ENCODE measurements around the gene PDCD2.
"Not testable (repeated sequence)": the region's sequence is repeated elsewhere in the genome, so short reads cannot be mapped to it uniquely, and the experiment has no call there.

Gene PDCD2

DNA sequence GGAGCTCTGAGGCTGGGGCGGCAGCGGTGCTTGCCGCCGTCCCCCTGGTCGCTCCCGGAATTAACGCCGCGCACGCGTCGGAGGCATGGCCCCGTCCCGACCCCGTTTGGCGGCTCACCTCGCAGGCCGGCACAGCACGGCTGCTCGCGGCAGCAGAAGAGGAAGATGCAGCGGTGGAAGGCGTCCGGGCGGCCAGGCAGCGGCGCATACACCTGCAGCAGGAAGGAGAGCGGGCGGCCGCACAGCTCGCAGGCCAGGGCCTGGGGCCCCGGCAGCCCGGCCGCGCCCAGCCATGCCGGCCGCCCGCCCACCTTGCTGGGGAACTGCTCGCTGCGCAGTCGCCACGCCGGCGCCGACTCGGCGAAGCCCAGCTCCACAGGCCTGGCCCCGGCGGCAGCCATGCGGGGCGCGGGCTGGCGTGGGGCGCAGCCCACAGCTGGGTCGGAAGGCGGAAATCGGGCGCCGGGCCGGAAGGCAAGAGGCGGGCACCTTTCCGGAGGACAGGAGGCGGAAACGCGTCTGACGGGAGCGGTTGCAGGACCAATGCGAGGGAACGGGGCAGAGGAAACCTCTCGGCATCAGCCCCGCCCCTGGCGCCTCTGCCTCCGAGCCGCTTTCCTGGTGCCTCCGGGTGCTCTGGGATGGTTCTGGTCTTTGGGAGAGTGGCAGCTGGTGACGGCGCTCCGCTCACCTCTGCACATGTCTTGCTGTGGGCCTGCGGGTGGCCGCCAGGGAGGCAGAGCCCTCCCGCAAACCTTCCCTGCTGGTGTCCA, at the start of gene PDCD2:
PDCD2 (minus strand) TSS at position 457 of the 773 bp plus-strand sequence; CDS start at position 401, 56 bp downstream.
- DNase-seq (ENCODE audit: low spot score), result peak; percentile 80

DNA sequence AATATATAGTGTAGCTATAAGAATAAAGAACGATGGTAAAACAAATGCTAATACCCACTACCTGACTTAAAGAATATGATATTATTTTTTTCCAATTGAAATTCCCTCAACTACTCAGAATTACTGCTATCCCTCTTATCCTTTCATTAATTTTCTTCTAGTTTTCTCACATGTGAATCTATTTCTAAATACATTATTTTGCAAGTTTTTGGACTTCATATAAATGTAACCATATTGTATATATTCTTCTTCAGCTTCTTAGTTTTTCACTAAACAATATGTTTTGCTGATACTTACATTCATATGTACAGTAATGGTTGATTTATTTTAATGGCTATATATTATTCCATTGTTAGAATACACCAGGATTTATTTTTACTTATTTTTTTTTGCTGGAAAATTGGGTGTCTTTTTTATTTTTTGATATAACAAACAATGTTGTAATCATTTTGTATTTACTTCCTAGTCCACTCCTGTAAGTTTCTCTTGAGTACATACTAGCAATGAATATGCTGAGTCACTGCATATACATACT, 31.6 kb upstream of the PDCD2 start:
- DNase-seq (ENCODE audit: low spot score), result not testable (repeated sequence)

GRCh38 chr6:170612256-170612804, 27.9 kb upstream of the PDCD2 start:
- DNase-seq (ENCODE audit: low spot score), result not testable (repeated sequence)

- not testable (repeated sequence) for DNase-seq (ENCODE audit: low spot score)
These were observed 24.8 kb upstream of the PDCD2 start for GRCh38 chr6:170609225-170609624.

- no peak for DNase-seq (ENCODE audit: low spot score)
These were observed 21.3 kb upstream of the PDCD2 start for GRCh38 chr6:170605574-170606259.

DNA sequence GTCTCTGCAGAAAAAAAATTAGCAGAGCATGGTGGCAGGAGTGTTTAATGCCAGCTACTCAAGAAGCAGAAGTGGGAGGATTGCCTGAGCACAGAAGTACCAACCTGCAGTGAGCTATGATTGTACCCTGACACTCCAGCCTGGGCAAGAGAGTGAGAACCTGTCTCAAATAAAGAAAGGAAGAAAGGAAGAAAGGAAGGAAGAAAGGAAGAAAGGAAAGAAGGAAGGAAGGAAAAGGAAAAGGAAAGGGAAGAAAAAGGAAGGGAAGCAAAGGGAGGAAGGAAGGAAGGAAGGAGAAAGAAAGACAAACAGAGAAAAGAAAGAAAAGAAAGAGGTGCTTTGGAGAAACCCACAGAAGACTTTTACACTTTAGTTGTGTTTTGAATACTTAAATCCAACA, 12.8 kb upstream of the PDCD2 start:
- no peak for DNase-seq (ENCODE audit: low spot score)

- DNase-seq (ENCODE audit: low spot score), result no peak
These were observed 12.0 kb upstream of the PDCD2 start for GRCh38 chr6:170596426-170596825.

DNA sequence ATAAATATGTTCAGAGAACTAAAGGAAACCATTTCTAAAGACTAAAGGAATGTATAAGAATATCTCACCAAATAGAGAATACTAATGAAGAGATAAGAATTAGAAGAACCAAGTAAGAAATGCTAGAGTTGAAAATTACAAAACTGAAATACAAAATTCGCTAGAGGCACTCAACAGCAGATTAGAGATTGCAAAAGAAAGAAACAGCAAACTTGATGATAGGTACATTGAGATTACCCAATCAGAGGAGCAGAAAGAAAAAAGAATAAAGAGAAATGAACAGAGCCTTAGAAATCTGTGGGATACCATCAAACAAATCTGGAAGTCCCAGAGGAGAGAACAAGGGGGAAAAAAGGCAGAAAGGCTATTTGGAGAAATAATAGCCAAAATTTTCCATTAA, 6.3 kb upstream of the PDCD2 start:
- no peak for DNase-seq (ENCODE audit: low spot score)

DNA sequence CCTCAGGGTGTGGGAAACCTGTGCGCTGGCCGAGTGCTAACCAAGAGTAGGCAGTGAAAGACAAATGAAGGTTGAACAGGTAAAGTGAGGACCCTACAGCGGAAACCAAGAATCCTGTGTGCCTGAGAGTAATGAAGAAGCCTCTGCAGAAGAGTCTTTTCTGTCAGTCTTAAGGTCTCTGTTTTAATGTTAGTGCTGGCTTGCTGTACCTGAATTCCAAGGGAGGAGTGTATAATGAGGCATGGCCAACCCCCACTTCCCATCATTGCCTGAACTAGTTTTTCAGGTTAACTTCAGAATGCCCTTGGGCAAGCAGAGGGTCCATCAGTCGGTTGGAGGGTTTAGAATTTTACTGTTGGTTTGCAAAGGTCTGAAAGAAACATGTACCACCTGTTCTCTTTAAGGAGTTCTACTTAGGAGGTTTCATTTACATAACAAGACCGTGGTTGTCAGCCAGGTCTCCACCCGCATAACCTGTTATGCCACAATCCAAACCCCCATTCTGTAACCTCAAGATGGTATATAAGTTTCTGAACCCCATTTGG, 589 bp upstream of the PDCD2 start:
- no peak for DNase-seq (ENCODE audit: low spot score)

DNA sequence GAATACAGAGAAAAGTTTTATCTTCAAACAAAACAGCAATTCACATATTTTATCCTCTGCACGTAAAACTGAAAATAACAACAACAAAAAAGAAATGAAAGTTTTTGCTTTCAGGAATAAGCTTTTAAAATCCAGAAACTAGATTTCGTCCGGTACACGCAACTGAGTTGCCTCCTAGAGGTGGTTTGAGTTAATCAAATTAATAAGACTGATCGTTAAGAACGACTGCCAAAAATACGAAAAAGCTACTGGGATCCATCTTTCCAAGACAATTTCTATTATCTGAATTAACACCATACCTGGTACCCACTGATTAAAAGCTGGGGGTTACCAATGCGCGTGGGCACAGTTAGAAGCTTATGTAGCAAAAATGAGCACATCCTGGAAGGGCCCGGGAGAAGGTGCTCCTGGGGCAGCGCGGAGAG, 669 bp downstream of the PDCD2 start:
- no peak for DNase-seq (ENCODE audit: low spot score)

- DNase-seq (ENCODE audit: low spot score), result no peak
These were observed 5.5 kb downstream of the PDCD2 start for GRCh38 chr6:170578909-170579308.

- no peak for DNase-seq (ENCODE audit: low spot score)
These were observed 9.2 kb downstream of the PDCD2 start for GRCh38 chr6:170575250-170575649.

DNA sequence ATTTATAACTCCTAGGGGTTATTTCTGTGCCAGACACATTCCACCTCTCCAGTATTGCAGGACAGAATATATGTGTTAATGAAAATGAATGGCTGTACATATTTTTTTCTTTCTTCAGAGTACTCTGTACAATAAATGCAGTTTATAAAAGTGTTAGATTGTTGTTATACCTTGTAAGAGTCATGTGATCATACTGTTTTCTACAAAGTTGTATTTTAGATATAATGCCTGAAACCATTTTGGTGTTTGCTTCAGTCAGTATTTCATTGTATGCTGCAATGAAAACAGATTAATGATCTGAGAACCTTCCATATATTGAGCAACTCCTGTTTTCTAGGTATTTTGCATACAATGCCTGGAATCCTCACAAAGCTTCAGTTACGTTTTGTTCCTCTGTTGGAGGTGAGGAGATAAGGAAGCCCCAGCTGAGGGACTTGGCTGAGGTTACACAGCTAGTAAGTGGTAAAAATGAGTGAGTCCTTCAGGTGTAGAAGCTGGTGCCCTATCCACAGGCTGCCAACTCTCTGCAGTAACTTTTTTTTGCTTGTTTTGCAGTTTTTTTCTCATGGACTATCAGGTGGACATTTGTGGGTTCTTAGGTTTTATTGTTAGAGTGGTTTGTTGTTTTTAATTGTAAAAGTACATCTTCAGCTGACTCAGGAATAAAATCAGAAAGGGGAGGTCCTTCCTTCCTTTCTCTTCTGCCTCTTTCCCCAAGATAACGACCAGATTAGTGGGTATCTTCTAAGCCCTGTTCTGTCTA, 11.6 kb downstream of the PDCD2 start:
- DNase-seq (ENCODE audit: low spot score), result no peak

DNA sequence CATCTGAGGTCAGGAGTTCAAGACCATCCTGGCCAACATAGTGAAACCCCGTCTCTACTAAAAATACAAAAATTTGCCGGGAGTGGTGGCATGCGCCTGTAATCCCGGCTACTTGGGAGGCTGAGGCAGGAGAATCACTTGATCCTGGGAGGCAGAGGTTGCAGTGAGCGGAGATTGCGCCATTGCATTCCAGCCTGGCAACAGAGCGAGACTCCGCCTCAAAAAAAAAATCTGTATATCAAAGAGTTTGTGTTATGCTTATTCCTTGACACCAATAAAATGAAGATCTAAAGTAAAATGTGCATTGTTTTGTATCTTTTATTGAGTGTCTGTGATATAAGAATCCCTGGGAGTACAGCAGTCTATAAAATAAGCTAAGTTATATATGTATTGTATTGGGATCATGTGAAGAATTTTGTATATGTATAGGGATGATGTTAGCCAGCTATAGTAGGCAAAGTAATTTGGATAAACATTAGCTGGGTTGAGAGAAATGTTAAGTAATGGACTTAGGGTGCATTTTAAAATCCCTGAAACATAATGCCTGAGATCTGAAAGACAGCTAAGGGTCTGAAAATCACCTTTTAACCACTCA, 19.4 kb downstream of the PDCD2 start:
- no peak for DNase-seq (ENCODE audit: low spot score)

- no peak for DNase-seq (ENCODE audit: low spot score)
These were observed 22.9 kb downstream of the PDCD2 start for GRCh38 chr6:170561555-170561954.

- no peak for DNase-seq (ENCODE audit: low spot score)
These were observed 29.1 kb downstream of the PDCD2 start for GRCh38 chr6:170555305-170555704.

DNA sequence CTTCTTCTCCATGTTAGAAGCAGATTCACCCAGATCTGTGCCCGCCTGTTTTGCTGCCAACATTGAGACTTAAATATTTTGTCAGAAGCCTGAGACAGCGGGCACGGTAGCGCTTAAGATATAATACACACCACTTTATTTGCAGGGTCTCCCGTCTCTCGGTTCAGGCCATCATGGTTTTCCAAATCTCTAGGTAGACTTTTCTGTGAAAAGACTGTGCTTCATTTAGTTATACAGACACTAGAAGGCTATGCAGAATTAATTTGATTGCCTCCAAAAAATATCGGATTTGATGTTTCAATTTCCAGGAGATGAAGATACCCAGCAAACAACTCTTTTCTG, 29.7 kb downstream of the PDCD2 start:
- DNase-seq (ENCODE audit: low spot score), result no peak

DNA sequence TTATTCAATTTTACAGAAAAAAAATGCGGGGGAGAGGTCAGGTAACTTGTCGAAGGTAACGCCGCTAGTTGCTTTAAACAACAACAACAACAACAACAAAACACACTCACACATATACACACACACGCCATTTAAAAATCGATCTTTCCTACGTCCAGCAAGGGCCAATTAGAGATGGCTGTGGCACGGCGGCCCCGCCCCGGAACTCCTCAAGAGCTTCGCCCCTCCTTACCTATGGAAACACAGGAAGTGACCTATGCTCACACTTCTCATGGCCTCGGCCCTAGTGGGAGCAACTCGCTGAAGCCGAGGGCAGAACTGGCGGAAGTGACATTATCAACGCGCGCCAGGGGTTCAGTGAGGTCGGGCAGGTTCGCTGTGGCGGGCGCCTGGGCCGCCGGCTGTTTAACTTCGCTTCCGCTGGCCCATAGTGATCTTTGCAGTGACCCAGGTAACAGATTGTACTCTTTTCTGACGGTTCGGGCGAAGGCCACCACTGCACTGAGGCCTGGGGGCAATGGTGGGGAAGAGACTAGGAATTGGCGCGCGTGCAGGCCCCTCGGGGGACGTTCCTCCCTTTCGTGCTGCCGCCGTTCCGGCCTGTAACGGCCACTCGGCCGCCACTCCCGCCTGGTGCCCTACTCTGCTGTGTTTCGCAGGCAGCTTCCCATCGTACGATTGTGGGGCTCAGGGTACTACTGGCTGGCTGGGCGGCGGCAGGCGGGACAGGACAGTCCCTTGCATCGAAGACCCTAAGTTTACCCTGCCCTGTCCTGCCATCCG, 30.2 kb downstream of the PDCD2 start, which contains the start of gene TBP:
TBP (plus strand) TSS at position 357 of the 783 bp plus-strand sequence. CDS start 2,661 bp downstream, outside the sequence.
- DNase-seq (ENCODE audit: low spot score), result peak; percentile 98

DNA sequence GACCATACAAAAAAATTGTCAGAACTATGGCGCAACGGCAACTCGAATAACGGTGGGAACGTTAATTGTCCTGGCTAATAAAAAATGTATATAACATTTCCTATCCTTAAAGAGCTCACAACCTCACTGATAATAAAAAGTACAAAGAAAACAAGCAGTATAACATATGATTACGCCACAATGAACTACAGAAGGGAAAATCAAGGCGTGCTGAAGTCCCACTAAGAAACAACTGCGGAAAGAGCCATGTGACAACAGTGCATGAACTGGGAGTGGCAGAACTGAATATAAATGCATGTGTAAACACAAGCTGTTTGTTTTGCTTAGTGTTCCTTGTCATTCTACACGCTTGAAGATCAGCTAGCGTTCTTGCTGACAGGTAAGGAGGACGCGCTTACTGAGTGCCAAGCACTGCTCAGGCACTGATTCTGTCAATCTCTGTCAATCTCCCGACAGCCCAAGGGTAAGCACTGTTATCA, 30.9 kb downstream of the PDCD2 start:
- DNase-seq (ENCODE audit: low spot score), result no peak

GRCh38 chr6:170552765-170553533, 31.5 kb downstream of the PDCD2 start, which contains the start of gene PSMB1:
TSS of gene PSMB1 (minus strand) at chr6:170553307. CDS start at chr6:170553242, 65 bp downstream.
- peak; percentile 96 for DNase-seq (ENCODE audit: low spot score)

Measured in hematopoietic multipotent progenitor cell treated with erythropoietin and hydrocortisone succinate and interleukin-3 and kit ligand, for 17 days (in vitro differentiated cells).